Liver (tissue), 3 donors: Measurements from ENCODE around the gene NFXL1.

Experiments used
- EGR1 ChIP-seq, 2 donors: IDR thresholded peaks; 2 replicates each; pipeline ENCODE4 v1.6.1; 2016 to 2018; ENCODE audit warnings: antibody characterized with exemption in 2 of 2, low read depth in 2 of 2
- FOXA1 ChIP-seq: IDR thresholded peaks from 2 replicates; pipeline ENCODE4 v1.6.1; 2016; ENCODE audit warnings: antibody characterized with exemption
- GABPA ChIP-seq, 2 donors: IDR thresholded peaks in 1 of 2; conservative IDR thresholded peaks in 1 of 2; 2 replicates each; pipeline ENCODE4 v1.6.1; 2016; ENCODE audit warnings: antibody characterized with exemption in 2 of 2, mild to moderate bottlenecking in 1 of 2, moderate library complexity in 1 of 2
- JUND ChIP-seq, 2 donors: IDR thresholded peaks; 2 replicates each; pipeline ENCODE4 v1.6.1; 2016; ENCODE audit warnings: antibody characterized with exemption in 2 of 2
- RAD21 ChIP-seq, 2 donors: IDR thresholded peaks; 2 replicates each; pipeline ENCODE4 v1.6.1; 2016; ENCODE audit warnings: antibody characterized with exemption in 2 of 2, mild to moderate bottlenecking in 2 of 2
- RXRA ChIP-seq, 2 donors: IDR thresholded peaks; 2 replicates each; pipeline ENCODE4 v1.6.1; 2017 to 2018; ENCODE audit warnings: antibody characterized with exemption in 2 of 2, mild to moderate bottlenecking in 1 of 2
- TAF1 ChIP-seq: conservative IDR thresholded peaks from 2 replicates; pipeline ENCODE4 v1.6.1; 2016; ENCODE audit warnings: antibody characterized with exemption, mild to moderate bottlenecking
- YY1 ChIP-seq: IDR thresholded peaks from 2 replicates; pipeline ENCODE4 v1.6.1; 2016; ENCODE audit warnings: antibody characterized with exemption, mild to moderate bottlenecking
- TF ChIP-seq, protein P1 (sequence below): IDR thresholded peaks from 2 replicates; pipeline ENCODE4 v1.6.1; 2016; ENCODE audit warnings: antibody characterized with exemption
- TF ChIP-seq, protein P2 (sequence below): IDR thresholded peaks from 2 replicates; pipeline ENCODE4 v1.6.1; 2016; ENCODE audit warnings: antibody characterized with exemption, mild to moderate bottlenecking
- TF ChIP-seq, protein P3 (sequence below): fragments of 150-350 bp; IDR thresholded peaks from 2 replicates; pipeline ENCODE4 v1.5.1; 2017; ENCODE audit warnings: improper control_type of control experiment, low read depth, low read length; ENCODE audit not compliant: missing input control
- TF ChIP-seq, protein P4 (sequence below): IDR thresholded peaks from 2 replicates; pipeline ENCODE4 v1.6.1; 2016; ENCODE audit warnings: antibody characterized with exemption
- TF ChIP-seq, protein P5 (sequence below): IDR thresholded peaks from 2 replicates; pipeline ENCODE4 v1.6.1; 2016; ENCODE audit warnings: antibody characterized with exemption
- donor health status: healthy.
- donor health status: healthy.

DNA sequence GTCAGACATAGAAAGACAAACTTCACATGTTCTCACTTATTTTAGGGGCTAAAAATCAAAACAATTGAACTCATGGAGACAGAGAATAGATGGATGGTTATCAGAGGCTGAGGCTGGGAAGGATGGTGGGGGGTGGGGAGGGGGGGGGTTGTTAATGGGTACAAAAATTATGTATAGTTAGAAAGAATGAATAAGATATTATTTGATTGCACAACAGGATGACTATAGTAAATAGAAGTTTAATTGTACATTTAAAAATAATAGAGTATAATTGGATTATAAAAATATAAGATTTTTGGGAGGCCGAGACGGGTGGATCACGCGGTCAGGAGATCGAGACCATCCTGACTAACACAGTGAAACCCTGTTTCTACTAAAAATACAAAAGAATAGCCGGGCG lies 109.8 kb downstream of the NFXL1 start:
- TF ChIP-seq, protein P1, sequence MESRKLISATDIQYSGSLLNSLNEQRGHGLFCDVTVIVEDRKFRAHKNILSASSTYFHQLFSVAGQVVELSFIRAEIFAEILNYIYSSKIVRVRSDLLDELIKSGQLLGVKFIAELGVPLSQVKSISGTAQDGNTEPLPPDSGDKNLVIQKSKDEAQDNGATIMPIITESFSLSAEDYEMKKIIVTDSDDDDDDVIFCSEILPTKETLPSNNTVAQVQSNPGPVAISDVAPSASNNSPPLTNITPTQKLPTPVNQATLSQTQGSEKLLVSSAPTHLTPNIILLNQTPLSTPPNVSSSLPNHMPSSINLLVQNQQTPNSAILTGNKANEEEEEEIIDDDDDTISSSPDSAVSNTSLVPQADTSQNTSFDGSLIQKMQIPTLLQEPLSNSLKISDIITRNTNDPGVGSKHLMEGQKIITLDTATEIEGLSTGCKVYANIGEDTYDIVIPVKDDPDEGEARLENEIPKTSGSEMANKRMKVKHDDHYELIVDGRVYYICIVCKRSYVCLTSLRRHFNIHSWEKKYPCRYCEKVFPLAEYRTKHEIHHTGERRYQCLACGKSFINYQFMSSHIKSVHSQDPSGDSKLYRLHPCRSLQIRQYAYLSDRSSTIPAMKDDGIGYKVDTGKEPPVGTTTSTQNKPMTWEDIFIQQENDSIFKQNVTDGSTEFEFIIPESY, result no peak
- TF ChIP-seq, protein P2, sequence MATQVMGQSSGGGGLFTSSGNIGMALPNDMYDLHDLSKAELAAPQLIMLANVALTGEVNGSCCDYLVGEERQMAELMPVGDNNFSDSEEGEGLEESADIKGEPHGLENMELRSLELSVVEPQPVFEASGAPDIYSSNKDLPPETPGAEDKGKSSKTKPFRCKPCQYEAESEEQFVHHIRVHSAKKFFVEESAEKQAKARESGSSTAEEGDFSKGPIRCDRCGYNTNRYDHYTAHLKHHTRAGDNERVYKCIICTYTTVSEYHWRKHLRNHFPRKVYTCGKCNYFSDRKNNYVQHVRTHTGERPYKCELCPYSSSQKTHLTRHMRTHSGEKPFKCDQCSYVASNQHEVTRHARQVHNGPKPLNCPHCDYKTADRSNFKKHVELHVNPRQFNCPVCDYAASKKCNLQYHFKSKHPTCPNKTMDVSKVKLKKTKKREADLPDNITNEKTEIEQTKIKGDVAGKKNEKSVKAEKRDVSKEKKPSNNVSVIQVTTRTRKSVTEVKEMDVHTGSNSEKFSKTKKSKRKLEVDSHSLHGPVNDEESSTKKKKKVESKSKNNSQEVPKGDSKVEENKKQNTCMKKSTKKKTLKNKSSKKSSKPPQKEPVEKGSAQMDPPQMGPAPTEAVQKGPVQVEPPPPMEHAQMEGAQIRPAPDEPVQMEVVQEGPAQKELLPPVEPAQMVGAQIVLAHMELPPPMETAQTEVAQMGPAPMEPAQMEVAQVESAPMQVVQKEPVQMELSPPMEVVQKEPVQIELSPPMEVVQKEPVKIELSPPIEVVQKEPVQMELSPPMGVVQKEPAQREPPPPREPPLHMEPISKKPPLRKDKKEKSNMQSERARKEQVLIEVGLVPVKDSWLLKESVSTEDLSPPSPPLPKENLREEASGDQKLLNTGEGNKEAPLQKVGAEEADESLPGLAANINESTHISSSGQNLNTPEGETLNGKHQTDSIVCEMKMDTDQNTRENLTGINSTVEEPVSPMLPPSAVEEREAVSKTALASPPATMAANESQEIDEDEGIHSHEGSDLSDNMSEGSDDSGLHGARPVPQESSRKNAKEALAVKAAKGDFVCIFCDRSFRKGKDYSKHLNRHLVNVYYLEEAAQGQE, result no peak
- TF ChIP-seq FOXA1 (no peak), YY1 (no peak), JUND (IDR thresholded peaks at IDR 0.05) (no peak), RAD21 (IDR thresholded peaks at IDR 0.05) (no peak), GABPA (IDR thresholded peaks at IDR 0.05 in 1 of 2, conservative IDR thresholded peaks at IDR 0.05 in 1 of 2) (no peak), TAF1 (no peak), EGR1 (IDR thresholded peaks at IDR 0.05; ENCODE audit: low read depth in 2 of 2) (no peak), RXRA (IDR thresholded peaks at IDR 0.05) (no peak)
- TF ChIP-seq, protein P3, sequence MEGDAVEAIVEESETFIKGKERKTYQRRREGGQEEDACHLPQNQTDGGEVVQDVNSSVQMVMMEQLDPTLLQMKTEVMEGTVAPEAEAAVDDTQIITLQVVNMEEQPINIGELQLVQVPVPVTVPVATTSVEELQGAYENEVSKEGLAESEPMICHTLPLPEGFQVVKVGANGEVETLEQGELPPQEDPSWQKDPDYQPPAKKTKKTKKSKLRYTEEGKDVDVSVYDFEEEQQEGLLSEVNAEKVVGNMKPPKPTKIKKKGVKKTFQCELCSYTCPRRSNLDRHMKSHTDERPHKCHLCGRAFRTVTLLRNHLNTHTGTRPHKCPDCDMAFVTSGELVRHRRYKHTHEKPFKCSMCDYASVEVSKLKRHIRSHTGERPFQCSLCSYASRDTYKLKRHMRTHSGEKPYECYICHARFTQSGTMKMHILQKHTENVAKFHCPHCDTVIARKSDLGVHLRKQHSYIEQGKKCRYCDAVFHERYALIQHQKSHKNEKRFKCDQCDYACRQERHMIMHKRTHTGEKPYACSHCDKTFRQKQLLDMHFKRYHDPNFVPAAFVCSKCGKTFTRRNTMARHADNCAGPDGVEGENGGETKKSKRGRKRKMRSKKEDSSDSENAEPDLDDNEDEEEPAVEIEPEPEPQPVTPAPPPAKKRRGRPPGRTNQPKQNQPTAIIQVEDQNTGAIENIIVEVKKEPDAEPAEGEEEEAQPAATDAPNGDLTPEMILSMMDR, result no peak
- TF ChIP-seq, protein P4, sequence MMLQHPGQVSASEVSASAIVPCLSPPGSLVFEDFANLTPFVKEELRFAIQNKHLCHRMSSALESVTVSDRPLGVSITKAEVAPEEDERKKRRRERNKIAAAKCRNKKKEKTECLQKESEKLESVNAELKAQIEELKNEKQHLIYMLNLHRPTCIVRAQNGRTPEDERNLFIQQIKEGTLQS, result no peak
- TF ChIP-seq, protein P5, sequence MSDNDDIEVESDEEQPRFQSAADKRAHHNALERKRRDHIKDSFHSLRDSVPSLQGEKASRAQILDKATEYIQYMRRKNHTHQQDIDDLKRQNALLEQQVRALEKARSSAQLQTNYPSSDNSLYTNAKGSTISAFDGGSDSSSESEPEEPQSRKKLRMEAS, result no peak
